Stimulated activated CD4-positive, alpha-beta T cell treated with anti-CD3 and anti-CD28 coated beads, Interleukin-2, amount 100 ng/mL, for 24 hours (primary cell): ENCODE results near the gene LYZL1.
"Not testable (repeated sequence)": the region's sequence is repeated elsewhere in the genome, so short reads cannot be mapped to it uniquely, and the experiment has no call there.

ENCODE experiments used
- DNase-seq, 2 donors: peaks; one replicate each; pipeline ENCODE4 v3.0.0-alpha.2; 2020

Gene LYZL1

GRCh38 chr10:29288906-29289305 is at the start of gene LYZL1:
TSS of gene LYZL1 (plus strand) at chr10:29289070. CDS start at chr10:29291868, 2,798 bp downstream.
- not testable (repeated sequence) for DNase-seq

- no peak for DNase-seq
Observed at GRCh38 chr10:29239569-29240472, 49.0 kb upstream of the LYZL1 start.

- no peak for DNase-seq
Observed at GRCh38 chr10:29240986-29241660, 47.7 kb upstream of the LYZL1 start.

- DNase-seq, result no peak
Observed at GRCh38 chr10:29241925-29242324, 46.9 kb upstream of the LYZL1 start.

- DNase-seq, result no peak
Observed at GRCh38 chr10:29243066-29243465, 45.8 kb upstream of the LYZL1 start.

GRCh38 chr10:29243750-29244149 is 45.1 kb upstream of the LYZL1 start:
- no peak for DNase-seq

GRCh38 chr10:29244978-29245377 is 43.9 kb upstream of the LYZL1 start:
- no peak for DNase-seq

- DNase-seq, result no peak
Observed at GRCh38 chr10:29245476-29245875, 43.4 kb upstream of the LYZL1 start.

GRCh38 chr10:29246449-29246848 is 42.4 kb upstream of the LYZL1 start:
- DNase-seq, result no peak

GRCh38 chr10:29248158-29248557 is 40.7 kb upstream of the LYZL1 start:
- DNase-seq, result no peak

GRCh38 chr10:29249018-29249417 is 39.9 kb upstream of the LYZL1 start:
- DNase-seq, result no peak

GRCh38 chr10:29250066-29250465 is 38.8 kb upstream of the LYZL1 start:
- DNase-seq, result no peak

- no peak for DNase-seq
Observed at GRCh38 chr10:29252811-29253689, 35.8 kb upstream of the LYZL1 start.

- DNase-seq, result no peak
Observed at GRCh38 chr10:29253690-29254029, 35.2 kb upstream of the LYZL1 start.

GRCh38 chr10:29254123-29255046 is 34.5 kb upstream of the LYZL1 start:
- no peak for DNase-seq

- DNase-seq, result no peak
Observed at GRCh38 chr10:29255104-29255503, 33.8 kb upstream of the LYZL1 start.

GRCh38 chr10:29256019-29256418 is 32.9 kb upstream of the LYZL1 start:
- DNase-seq, result no peak

- no peak for DNase-seq
Observed at GRCh38 chr10:29256586-29256985, 32.3 kb upstream of the LYZL1 start.

GRCh38 chr10:29257106-29257783 is 31.6 kb upstream of the LYZL1 start:
- no peak for DNase-seq

GRCh38 chr10:29257784-29258135 is 31.1 kb upstream of the LYZL1 start:
- no peak for DNase-seq

- no peak for DNase-seq
Observed at GRCh38 chr10:29259498-29259897, 29.4 kb upstream of the LYZL1 start.

- no peak for DNase-seq
Observed at GRCh38 chr10:29263506-29263905, 25.4 kb upstream of the LYZL1 start.
